ENCODE measurements around the gene GALNT2. TPM values are rescaled to one million over a fixed set of nuclear protein-coding genes. Genes with fewer than 3 reads are reported as not detected.
A peak's percentile ranks its signal among the peaks of the same experiment; 100 is the strongest.

The GALNT2 gene
- total RNA-seq, 1 donor from 2014 or later, result 60.7 TPM

GRCh38 chr1:230211436-230212145 lies 144.6 kb downstream of the GALNT2 start:
- Histone ChIP-seq H3K4me3 (ENCODE audit: low read depth, low read length) (no peak overlapping the region), H3K27me3 (ENCODE audit: control insufficient read depth, insufficient read depth, low read length) (no peaks in the 10 kb centered on the region), H3K36me3 (ENCODE audit: control insufficient read depth, insufficient read depth, low read length) (no peaks in the 10 kb centered on the region)
- TF ChIP-seq, protein P1, sequence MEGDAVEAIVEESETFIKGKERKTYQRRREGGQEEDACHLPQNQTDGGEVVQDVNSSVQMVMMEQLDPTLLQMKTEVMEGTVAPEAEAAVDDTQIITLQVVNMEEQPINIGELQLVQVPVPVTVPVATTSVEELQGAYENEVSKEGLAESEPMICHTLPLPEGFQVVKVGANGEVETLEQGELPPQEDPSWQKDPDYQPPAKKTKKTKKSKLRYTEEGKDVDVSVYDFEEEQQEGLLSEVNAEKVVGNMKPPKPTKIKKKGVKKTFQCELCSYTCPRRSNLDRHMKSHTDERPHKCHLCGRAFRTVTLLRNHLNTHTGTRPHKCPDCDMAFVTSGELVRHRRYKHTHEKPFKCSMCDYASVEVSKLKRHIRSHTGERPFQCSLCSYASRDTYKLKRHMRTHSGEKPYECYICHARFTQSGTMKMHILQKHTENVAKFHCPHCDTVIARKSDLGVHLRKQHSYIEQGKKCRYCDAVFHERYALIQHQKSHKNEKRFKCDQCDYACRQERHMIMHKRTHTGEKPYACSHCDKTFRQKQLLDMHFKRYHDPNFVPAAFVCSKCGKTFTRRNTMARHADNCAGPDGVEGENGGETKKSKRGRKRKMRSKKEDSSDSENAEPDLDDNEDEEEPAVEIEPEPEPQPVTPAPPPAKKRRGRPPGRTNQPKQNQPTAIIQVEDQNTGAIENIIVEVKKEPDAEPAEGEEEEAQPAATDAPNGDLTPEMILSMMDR (IDR thresholded peaks at IDR 0.05; ENCODE audit: insufficient read depth, low read length, poor library complexity, severe bottlenecking), result no peak
- DNase-seq (ENCODE audit: low read depth), result no peak

DNA sequence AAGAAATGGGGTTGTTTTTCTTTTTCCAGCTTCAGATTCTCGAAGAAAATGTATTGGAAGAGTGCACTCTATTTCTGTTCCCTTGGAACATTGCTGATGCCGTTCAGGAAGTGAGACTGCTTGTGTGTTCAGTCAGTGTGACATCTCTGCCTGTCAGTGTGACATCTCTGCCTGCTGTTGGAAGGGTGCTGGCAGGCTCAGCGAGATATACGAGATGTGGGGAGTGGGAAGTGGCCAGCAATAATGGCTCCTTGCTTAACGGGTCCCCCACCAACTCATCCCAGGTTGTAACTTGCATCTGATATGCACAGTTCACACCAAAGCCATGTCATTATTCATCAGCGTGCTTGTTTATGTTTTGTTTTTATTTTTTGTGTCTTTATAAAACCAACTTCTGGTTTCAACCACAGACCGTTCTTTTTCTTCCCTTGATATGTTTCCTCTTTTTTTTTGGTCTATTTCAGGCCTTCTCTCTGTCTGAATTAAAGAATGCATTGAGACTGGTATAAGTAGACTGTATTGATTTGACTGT lies 145.4 kb downstream of the GALNT2 start:
- TF ChIP-seq, protein P1 (IDR thresholded peaks at IDR 0.05; ENCODE audit: insufficient read depth, low read length, poor library complexity, severe bottlenecking), result no peak
- DNase-seq (ENCODE audit: low read depth), result no peak

GRCh38 chr1:230215031-230215430 lies 148.0 kb downstream of the GALNT2 start:
- DNase-seq (ENCODE audit: low read depth), result no peak
- Histone ChIP-seq H3K4me3 (ENCODE audit: low read depth, low read length) (no peak overlapping the region), H3K36me3 (ENCODE audit: control insufficient read depth, insufficient read depth, low read length) (no peaks in the 10 kb centered on the region), H3K27me3 (ENCODE audit: control insufficient read depth, insufficient read depth, low read length) (no peaks in the 10 kb centered on the region)
- TF ChIP-seq, protein P1 (IDR thresholded peaks at IDR 0.05; ENCODE audit: insufficient read depth, low read length, poor library complexity, severe bottlenecking), result peak; percentile 43

More for the DNA sequence above, 145.4 kb downstream of the GALNT2 start:
- H3K4me3 ChIP-seq (ENCODE audit: low read depth, low read length), result no peak overlapping the region
- H3K27me3 ChIP-seq (ENCODE audit: control insufficient read depth, insufficient read depth, low read length), result no peaks in the 10 kb centered on the region
- no peaks in the 10 kb centered on the region for H3K36me3 ChIP-seq (ENCODE audit: control insufficient read depth, insufficient read depth, low read length)

DNA sequence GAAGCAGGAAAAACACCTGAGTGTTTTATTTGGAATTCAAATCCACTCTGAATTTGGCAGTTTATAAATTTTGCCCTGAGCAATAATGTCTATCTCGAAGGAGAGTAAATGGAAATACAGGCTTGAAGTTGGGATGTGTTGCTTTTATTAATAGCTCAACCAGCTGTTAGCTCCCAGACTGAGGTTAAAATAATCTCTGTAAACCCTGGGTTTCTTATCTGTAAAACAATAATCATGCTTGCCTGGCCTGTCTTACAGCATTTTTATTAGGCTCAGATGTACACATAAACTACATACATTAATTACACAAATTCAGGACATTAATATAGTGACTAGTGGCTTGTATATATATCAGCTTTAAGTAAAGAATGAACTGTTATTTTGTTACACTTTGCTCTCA lies 148.5 kb downstream of the GALNT2 start:
- TF ChIP-seq, protein P1 (IDR thresholded peaks at IDR 0.05; ENCODE audit: insufficient read depth, low read length, poor library complexity, severe bottlenecking), result no peak
- Histone ChIP-seq H3K27me3 (ENCODE audit: control insufficient read depth, insufficient read depth, low read length) (no peaks in the 10 kb centered on the region), H3K4me3 (ENCODE audit: low read depth, low read length) (no peak overlapping the region), H3K36me3 (ENCODE audit: control insufficient read depth, insufficient read depth, low read length) (no peaks in the 10 kb centered on the region)
- no peak for DNase-seq (ENCODE audit: low read depth)

DNA sequence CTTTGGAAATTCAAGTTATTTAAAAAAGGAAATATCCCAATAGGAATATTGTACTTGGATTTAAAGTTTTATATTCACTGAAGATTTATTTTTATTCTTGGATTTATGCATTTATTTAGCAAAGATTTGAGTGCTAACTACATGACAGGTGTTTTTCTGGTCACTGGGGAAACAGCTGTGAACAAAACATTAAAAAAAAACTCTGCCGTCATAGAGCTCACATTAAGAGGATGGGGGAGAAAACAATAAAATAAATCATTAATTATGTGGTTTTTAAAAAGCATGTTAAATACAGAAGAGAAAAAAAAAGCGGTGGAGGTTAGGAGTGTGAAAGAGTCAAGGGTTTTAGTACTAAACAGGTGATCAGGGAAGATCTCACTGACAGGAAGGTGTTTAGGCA lies 149.9 kb downstream of the GALNT2 start:
- DNase-seq (ENCODE audit: low read depth), result no peak
- TF ChIP-seq, protein P1 (IDR thresholded peaks at IDR 0.05; ENCODE audit: insufficient read depth, low read length, poor library complexity, severe bottlenecking), result no peak
- no peaks in the 10 kb centered on the region for H3K27me3 ChIP-seq (ENCODE audit: control insufficient read depth, insufficient read depth, low read length)
- H3K4me3 ChIP-seq (ENCODE audit: low read depth, low read length), result no peak overlapping the region
- no peaks in the 10 kb centered on the region for H3K36me3 ChIP-seq (ENCODE audit: control insufficient read depth, insufficient read depth, low read length)

GRCh38 chr1:230218667-230219066 lies 151.6 kb downstream of the GALNT2 start:
- H3K36me3 ChIP-seq (ENCODE audit: control insufficient read depth, insufficient read depth, low read length), result no peaks in the 10 kb centered on the region
- TF ChIP-seq, protein P1 (IDR thresholded peaks at IDR 0.05; ENCODE audit: insufficient read depth, low read length, poor library complexity, severe bottlenecking), result no peak
- no peak overlapping the region for H3K4me3 ChIP-seq (ENCODE audit: low read depth, low read length)
- no peak for DNase-seq (ENCODE audit: low read depth)
- no peaks in the 10 kb centered on the region for H3K27me3 ChIP-seq (ENCODE audit: control insufficient read depth, insufficient read depth, low read length)

Data from kidney epithelial cell (primary cell).